DOHH2 (cell line): ENCODE data around the gene NDFIP1.

Experiments used
- EZH2phosphoT487 ChIP-seq: fragments of 200-600 bp; sonication (generic); IDR thresholded peaks from 2 replicates; pipeline ENCODE4 v1.6.1; 2017; ENCODE audit warnings: borderline replicate concordance, mild to moderate bottlenecking, antibody characterized with exemption, low read length, moderate library complexity, mixed read lengths
- TF ChIP-seq, protein P1 (sequence below): fragments of 200-600 bp; sonication (generic); IDR thresholded peaks from one replicate; pipeline ENCODE4 v1.5.1; 2014; ENCODE audit warnings: antibody characterized with exemption, mild to moderate bottlenecking, low read depth, low read length; ENCODE audit not compliant: poor library complexity, severe bottlenecking

DNA sequence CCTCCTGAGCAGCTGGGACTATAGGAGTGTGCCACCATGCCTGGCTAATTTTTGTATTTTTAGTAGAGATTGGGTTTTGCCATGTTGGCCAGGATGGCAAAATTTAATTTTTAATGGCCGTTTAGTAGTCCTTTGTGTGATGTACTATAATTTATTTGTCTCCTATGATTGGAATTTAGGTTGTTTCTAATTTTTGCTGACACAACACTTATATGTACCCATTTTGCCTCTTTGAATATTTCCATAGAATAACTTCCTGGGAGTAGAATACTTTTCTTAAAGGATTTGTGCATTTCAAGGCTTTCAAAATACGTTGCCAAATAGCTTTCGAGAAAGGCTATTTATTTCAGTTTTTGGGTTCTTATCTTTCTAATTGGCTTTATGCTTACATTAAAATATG lies 22.8 kb downstream of the NDFIP1 start:
- TF ChIP-seq, protein P1, sequence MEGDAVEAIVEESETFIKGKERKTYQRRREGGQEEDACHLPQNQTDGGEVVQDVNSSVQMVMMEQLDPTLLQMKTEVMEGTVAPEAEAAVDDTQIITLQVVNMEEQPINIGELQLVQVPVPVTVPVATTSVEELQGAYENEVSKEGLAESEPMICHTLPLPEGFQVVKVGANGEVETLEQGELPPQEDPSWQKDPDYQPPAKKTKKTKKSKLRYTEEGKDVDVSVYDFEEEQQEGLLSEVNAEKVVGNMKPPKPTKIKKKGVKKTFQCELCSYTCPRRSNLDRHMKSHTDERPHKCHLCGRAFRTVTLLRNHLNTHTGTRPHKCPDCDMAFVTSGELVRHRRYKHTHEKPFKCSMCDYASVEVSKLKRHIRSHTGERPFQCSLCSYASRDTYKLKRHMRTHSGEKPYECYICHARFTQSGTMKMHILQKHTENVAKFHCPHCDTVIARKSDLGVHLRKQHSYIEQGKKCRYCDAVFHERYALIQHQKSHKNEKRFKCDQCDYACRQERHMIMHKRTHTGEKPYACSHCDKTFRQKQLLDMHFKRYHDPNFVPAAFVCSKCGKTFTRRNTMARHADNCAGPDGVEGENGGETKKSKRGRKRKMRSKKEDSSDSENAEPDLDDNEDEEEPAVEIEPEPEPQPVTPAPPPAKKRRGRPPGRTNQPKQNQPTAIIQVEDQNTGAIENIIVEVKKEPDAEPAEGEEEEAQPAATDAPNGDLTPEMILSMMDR = no peak
- no peak for TF ChIP-seq EZH2phosphoT487
